Activated CD4-positive, CD25-positive, alpha-beta regulatory T cell treated with anti-CD3 and anti-CD28 coated beads, Interleukin-2, amount 50 U/mL, for 24 hours (primary cell): Measurements from ENCODE around the gene RIPPLY3.
"Not testable (repeated sequence)": the region's sequence is repeated elsewhere in the genome, so short reads cannot be mapped to it uniquely, and the experiment has no call there.

ENCODE experiments used
- ATAC-seq, 2 donors: fragments of 150-1000 bp; cut with Tn5 transposase; one replicate each; pipeline ENCODE4 v1.10.0; 2021; ENCODE audit warnings: mild to moderate bottlenecking in 1 of 2, moderate library complexity in 1 of 2

Gene RIPPLY3

DNA sequence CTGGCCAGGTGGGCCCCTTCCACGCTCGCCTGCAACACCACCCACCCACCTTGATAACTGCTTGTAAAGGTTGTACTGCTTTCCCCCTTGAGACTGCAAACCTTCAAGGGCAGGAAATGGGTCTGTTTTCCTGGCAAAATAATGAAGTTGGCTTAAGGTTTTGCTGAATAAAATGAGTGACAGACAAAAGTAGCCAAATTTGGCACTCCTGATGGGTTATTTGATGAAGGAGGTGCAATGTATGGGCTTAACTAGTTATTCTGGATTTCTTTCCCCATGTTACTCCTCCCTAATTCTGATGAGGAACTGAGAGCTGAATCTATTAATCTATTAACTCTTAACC is 25.5 kb upstream of the RIPPLY3 start:
- ATAC-seq = no peak

DNA sequence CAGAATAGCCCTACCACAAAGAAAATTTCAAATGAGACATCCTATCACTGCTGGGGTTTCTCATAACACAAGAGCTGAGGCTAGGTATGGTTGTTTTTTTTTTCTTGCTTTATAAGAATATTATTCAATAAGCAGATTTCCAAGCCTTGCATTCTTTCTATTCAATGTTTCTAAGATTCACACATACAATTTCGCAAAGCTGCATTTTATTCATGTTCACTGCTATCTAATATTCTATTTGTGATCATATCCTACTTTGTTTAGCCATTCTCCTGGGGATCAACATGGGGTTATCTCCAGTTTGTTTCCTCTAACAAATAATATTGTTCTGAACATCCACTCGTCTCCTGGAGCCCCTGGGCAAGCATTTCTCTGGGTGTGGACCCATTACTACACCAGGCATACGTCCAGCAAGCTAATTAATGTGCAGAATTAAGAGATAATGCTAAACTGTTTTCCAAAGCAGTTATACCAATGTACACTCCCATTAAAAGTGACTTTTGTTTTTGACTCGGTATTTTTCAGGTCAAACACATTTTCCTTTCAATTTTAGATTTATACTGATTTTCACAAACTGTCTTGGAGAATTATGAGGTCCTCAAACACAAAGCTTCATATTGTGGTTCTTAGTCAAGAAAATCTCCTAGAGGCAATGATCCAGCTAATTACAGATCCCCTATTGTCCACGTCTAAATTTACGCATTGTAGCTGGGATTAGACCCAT is 24.4 kb upstream of the RIPPLY3 start:
- ATAC-seq = no peak

DNA sequence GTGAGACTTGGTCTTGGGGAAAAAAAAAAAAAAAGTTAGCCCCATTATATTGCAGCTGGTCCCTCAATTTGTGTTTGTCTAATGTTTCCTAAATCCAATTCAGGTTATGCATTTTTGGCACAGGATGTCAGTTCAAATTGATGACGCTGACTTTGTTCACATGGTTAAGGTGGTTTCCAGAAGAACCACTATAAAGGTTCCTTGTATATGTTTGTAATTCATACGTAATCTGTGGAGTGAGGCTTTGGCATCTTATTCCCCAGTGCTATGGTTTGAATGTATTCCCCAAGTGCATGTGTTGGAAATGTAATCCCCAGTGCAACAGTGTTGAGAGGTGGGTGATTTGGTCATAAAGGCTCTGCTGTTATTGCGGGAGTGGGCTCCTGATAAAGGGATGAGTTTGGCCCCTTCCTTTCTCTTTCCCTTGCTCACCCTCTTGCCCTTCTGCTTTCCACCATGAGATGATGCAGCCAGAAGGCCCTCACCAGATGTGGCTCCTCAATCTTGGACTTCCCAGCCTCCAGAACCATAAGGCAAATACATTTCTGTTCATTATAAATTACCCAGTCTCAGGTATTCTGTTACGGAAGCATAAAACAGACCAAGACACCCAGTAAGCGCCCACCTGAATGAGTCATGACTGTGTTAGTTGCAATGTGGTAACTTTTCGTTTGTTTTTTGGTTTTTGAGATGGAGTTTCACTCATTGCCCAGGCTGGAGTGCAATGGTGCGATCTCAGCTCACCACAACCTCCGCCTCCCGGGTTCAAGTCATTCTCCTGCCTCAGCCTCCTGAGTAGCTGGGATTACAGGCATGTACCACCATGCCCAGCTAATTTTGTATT is 20.5 kb upstream of the RIPPLY3 start:
- ATAC-seq = no peak

DNA sequence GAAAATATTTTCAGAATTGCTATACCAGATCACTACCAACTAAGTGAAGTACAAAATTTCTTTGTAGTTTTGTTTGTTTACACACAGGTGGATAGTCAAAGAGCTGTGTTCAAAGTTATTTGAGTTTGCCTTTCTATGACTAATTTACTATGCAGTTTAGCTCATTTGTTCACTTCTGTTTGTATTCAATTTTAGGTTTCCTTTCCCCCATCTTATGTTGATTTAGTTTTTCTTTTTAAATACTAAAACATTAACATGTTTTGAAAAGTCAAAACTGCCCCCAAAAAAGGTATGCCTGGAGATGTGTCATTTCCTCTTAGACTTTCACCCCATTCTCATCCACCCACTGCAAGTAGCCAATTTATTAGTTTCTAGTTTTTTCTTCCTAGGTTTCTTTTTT is 18.7 kb upstream of the RIPPLY3 start:
- ATAC-seq = no peak

DNA sequence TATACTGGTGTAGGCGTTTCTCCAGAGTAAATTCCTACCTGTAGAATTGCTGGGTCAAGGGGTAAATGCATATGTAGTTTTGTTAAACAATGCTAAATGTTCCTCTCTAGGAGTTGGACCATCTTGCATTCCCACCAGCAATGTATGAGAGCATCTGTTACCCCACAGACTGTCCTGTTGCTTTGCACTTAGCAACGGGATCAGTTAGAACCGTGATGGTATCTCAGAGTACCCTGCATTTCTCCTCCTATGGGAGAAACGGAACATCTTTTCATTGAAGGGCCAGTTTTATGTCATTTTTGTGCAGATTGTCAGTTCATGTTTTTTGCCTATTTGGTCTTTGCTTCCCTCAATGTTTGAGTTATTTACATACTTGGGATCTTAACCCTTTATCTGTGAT is 18.0 kb upstream of the RIPPLY3 start:
- no peak for ATAC-seq

DNA sequence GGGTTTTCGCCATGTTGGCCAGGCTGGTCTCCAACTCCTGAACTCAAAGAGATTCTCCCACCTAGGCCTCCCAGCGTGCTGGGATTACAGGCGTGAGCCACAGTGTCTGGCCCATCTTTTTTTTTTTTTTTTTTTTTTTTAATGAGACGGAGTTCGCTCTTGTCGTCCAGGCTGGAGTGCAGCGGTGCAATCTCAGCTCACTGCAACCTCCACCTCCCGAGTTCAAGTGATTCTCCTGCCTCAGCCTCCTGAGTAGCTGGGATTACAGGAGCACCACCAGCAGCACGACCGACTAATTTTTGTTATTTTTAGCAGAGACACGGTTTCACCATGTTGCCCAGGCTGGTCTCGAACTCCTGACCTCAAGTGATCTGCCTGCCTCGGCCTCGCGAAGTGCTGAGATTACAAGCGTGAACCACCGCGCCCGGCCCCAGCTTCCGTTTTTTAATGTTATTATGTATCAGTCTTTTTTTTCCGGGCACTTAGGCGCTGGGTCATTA is 17.3 kb upstream of the RIPPLY3 start:
- ATAC-seq = not testable (repeated sequence)

DNA sequence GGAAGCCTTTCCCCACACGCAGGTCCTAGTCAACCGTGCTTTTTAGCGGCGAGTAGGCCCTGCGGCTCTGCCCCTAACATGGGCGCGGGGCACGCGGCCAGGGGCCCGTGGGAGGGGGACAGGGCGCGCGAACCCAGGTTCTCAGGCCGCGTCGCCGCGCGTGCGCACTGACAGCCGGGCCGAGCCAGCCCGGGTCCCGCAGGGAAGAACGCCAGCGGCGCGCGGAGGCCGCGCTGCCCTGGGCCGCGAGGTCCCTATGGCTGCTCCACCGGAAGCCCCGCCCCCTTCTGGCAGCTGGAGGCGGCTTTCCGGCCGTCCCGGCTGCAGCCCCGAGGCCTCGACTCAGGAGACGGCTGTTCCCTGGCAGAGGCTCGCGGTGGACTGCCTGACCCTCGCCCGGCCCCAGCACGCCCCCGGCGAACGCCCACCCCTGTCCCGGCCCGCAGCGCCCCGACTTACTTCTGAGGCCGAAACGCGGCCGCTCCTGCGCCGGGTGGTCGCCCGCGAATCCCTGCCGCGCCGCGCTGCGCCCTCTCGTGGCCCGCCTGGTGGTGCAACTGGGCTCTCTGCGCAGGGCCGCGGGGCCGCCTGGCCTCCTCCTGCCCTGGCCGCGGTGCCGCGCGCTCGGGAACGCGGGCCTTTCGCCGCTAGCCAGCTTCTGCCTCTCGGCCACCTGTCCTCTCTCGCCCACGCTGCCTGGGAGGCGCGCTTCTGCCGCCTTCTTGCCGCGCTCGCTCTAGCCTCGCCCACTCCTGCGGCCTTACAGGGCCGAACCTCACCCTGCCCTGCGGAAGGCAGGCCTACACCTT is 16.6 kb upstream of the RIPPLY3 start:
- ATAC-seq = peak; percentile 93 to 94

DNA sequence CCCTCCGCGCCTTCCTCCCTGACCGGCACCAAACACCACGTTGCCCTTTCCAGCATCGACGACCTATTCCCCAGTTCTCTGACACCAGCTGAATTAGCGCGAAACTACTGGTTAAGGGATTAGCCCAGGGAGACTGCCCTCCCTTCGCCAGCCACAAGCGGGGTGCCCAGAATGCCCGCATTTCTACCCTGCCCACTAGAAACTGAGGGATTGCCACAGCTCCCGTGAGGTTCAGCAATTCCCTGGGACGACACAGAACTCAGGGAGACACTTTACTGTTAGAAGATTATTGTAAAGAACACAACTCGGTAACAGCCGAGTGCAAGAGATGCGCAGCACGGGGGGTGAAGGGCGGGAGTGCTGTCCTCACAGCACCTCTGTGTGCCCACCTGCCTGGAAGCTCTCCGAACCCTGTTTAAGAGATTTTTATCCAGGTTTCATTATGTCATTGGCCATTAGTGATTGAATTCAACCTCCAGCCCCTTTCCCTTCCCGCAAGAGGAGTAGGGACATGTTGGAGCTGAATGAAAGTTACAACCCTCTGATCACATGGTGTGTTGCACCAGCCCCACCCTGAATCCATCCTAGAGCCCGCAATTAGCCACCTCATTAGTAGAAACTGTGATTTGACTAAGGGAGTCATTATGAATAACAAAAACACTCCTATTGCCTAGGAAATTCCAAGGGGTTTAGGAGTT is 15.8 kb upstream of the RIPPLY3 start:
- no peak for ATAC-seq

DNA sequence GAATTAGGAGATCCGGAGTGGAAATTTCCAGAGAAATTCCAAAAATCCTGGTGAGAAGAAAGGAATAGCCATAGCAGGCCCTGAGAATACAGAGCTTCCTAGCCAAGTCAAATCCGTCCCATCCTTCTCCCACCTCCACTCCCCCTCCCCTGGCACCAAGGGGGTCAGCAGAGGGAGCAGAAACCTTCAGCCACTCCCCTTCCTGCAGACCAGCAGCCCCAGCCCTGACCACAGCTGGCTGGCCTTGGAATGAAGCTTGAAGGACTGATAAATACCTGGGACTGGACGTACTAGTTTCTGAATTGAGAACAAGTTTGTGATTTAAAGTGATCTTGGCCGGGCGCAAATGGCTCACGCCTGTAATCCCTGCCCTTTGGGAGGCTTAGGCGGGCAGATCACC is 13.8 kb upstream of the RIPPLY3 start:
- no peak for ATAC-seq

DNA sequence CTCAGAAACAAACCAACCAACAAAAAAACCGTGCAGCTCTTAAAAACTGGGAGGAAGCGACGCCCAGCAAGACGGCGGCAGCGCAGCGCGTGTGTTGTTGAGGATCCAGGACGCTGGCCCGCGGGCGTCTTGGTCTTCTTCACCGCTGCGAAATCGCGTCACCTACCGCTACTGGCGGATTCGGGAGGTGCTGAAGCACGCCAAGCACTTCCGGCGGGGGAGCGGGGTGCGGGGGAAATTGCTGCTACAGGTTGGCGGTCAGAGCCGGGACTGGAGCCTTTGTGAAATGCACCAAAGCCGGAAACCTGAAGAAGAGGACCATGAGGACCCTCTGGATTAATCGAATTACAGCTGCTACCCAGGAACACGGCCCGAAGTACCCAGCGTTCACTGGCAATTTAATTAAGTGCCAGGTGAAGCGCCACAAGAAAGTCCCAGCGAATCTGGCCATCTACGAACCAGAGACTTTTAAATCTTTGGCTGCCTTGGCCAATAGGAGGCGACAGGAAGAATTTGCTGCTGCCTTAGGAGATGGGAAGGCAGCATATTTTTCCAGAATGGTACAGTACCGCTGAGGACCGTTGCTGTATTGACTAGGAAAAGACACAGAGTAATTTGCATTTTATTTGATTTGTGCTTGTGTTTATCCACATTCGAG is 11.9 kb upstream of the RIPPLY3 start:
- ATAC-seq = no peak

DNA sequence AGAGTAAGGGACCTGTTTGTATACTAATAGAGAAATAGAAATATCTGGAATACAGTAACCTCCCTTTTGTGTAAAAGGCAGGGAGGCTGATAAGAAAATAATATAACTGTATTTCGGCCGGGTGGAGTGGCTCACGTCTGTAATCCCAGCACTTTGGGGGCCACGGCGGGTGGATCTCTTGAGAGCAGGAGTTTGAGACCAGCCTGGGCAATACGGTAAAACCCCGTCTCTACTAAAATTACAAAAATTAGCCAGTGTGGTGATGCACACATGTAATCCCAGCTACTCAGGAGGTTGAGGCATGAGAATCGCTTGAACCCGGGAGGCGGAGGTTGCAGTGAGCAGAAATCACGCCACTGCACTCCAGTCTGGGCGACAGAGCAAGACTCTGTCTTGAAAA is 11.2 kb upstream of the RIPPLY3 start:
- ATAC-seq = not testable (repeated sequence)

DNA sequence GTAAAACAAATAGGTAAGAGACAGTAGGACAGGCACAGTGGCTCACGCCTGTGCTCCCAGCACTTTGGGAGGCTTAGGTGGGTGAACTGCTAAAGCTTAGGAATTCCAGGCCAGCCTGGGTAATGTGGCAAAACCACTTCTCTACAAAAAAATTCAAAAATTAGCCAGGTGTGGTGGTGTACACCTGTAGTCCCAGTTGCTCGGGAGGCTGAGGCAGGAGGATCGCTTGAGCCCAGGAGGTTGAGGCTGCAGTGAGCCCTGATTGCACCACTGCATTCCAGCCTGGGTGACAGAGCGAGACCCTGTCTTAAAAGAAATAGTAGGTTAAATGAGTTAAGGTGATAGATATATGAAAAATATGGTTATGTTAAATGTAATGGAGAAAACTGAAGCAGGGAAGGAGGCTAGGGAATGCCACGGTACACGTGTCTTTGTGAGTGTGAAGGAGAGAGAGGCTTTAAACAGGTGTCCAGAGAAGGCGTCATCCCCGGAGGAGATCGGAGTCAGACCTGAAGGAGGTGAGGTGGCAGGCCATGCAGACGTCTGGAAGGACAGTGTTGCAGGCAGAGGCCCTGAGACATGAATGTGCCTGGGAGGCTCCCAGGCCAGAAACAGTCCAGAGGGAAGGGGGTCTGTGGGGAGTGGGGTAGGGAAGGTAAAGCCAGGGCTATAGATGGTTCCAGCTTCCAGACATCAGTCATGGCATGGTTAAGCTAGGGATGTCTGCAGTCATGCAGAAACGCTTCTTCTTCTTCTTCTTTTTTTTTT is 7.2 kb upstream of the RIPPLY3 start:
- ATAC-seq = no peak

DNA sequence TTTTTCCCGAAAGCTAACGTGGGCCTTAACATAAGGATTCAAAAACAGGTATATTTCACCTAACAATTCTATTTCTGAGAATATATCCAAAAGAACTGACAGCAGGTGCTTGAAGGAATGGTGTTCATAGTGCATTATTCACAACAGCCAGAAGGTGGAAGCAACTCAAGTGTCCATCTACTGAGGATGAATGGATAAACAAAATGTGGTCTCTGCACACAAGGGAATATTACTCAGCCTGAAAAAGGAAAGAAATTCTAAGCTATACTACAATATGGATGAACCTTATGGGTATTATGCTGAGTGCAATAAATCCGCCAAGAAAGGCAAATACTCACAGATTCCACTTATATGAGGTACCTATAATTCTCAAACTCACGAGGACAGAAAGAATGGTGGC is 6.1 kb upstream of the RIPPLY3 start:
- ATAC-seq = no peak

DNA sequence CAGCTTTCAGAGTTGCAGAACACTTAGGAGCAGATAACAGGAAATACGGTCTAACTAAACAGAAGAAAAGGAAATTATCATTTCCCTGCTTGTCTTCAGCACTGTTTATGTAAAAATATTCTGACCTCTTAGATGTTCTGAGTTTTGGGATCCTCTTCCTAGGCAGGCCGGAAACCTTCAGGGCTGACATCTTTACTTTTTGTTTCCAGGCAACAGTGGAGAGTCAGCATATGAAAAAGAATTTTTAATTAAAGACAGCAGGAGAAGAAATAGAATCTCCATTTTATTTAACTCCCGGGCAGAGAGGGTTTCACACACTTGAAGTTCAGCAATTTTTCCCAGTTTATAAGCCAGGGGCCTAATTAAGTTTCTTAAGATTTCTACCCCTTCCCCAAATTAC is 5.1 kb upstream of the RIPPLY3 start:
- no peak for ATAC-seq

DNA sequence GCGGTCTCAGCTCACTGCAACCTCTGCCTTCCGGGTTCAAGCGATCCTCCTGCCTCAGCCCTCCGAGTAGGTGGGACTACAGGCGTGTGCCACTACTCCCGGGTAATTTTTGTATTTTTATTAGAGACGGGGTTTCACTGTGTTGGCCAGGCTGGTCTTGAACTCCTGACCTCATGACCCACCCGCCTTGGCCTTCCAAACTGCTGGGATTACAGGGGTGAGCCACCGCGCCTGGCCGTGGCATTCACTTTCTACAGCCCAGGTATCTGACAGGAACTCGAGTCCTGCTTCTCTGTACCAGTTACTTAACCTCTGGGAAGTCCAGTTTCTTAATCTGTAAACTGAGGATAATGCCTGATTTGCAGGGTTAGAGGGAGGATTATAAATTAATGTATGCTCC is 3.7 kb upstream of the RIPPLY3 start:
- not testable (repeated sequence) for ATAC-seq

DNA sequence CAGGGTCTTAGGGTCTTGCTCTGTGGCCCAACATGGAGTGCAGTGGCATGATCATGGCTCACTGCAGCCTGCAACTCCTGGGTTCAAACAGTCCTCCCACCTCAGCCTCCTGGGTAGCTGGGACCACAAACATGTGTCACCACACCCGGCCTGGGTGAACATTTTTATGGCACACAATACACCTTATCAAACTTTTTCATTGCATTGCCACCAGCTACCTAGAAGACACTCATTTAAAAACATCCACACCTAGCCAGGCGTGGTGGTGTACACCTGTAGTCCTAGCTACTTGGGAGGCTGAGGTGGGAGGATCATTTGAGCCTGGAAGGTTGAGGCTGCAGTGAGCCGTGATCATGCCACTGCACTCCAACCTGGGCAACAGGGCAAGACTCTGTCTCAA is 2.6 kb upstream of the RIPPLY3 start:
- not testable (repeated sequence) for ATAC-seq

DNA sequence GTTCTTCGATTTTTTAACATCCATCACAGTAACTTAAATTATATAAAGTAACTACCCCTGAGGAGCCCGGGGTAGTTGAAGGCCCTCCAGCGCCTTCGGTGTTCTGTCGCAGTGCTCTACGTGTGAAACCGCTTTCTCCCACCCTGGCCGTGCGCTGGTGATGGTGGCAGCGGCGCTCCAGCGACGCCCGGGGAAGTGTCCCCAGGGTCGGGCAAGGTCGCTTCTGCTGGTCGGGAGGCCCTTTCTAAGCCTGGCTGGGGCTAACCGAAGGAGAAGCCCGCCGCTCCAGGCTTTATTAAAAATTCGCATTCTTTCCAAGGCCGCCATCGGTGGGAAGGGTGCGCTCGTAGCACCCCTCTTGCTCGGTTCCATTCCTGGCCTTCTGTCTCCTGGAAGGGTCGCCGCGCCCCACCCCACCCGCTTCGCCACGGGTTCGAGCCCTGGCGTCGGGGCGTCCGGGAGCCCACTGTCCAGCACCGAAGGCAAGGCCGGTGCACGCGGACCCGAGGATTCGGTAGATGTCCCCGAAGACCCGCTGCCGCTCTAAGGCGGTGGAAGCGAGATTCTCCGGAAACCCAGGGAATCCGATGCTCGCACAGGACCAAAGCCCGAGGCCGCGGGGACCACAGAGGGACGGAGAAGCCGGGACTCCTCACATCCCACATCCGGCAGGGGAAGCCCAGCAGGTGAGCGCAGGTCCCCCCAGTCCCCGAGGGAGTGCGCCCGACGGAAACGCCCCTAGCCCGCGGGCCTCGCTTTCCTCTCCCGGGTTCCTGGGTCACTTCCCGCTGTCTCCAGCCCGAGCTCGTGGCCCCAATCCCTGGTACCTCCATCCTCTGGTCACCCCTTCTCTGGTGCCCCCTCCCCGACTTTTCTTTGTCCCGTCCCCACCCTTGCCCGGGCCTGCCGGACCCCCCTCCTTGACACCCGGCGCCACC is 685 bp upstream of the RIPPLY3 start:
- no peak for ATAC-seq

DNA sequence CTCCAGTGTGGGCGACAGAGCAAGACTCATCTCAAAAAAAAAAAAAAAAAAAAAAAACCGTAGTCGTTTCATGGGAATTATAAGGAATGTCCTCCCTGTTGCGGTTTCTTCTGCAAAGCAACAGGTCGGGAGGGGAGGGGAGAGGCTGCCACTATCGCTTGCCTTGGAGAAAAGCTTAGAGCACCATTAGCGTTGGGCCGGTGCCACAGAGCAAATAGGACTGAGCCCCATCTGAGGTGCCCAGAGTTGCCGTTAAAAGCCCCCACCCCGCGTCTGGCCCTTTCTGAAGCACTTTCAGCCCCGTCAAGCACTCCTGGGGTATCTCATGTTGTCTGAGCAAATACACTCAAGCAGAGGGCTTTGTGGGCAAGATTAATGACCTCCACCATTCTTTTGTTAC is 2.2 kb downstream of the RIPPLY3 start:
- ATAC-seq = no peak

DNA sequence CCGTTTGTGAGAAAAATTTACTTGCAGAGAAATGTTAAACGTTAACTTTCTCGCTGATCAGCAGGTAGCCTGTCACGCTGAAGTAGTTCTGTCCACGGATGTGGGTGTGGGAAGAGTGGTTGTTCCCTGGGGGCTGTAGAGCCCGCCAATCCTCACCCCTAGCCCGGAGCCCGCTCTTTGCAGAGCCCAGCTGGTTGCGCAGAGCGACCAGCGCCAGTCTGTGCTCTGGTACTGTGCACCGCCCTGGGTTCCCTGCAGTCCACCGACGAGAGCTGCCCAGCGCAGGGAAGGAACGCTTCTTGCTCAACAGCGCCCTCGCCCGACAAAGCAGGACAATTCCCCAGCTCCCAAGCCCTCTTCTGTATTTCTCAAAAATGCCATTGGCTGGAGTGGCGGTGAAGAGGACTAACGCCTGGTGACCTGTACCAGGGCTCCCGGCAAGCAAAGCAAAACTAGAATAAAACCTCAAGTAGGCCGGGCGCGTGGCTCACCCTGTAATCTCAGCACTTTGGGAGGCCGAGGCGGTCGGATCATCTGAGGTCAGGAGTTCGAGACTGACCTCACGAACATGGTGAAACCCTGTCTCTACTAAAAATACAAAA is 3.3 kb downstream of the RIPPLY3 start:
- ATAC-seq = peak; percentile 83 to 86
